Spleen (tissue), 11 donors: Measurements from ENCODE around the gene ACER3. TPM values are rescaled to one million over a fixed set of nuclear protein-coding genes. Genes with fewer than 3 reads are reported as not detected.

Source experiments
- DNase-seq: peaks from one replicate; pipeline ENCODE4 v3.0.0-alpha.2; 2020
- H3K27ac ChIP-seq, 8 donors: fragments of 200-600 bp; sonication (generic) in 7 of 8; 1 replicate in 4 of 8; 2 replicates in 4 of 8; pipeline versions ENCODE4 v1.5.0 to v1.8.0; 2016 to 2021; ENCODE audit warnings: inconsistent platforms in 4 of 8, mild to moderate bottlenecking in 4 of 8, moderate library complexity in 1 of 8
- H3K27me3 ChIP-seq, 7 donors: fragments of 200-600 bp; sonication (generic) in 6 of 7; replicated peaks in 1 of 7; 1 replicate in 4 of 7; 2 replicates in 3 of 7; pipeline versions ENCODE4 v1.5.0 to v1.8.0; 2016 to 2021; ENCODE audit warnings: inconsistent platforms in 3 of 7, mild to moderate bottlenecking in 1 of 7
- H3K36me3 ChIP-seq, 6 donors: fragments of 200-600 bp; sonication (generic) in 5 of 6; 1 replicate in 4 of 6; 2 replicates in 2 of 6; pipeline versions ENCODE4 v1.5.0 to v1.8.0; 2016 to 2021; ENCODE audit warnings: inconsistent platforms in 2 of 6
- H3K4me1 ChIP-seq, 6 donors: fragments of 200-600 bp; sonication (generic) in 5 of 6; 1 replicate in 3 of 6; 2 replicates in 3 of 6; pipeline versions ENCODE4 v1.5.0 to v1.8.0; 2016 to 2021; ENCODE audit warnings: inconsistent platforms in 3 of 6
- H3K4me3 ChIP-seq, 8 donors: fragments of 200-600 bp; sonication (generic) in 7 of 8; 1 replicate in 4 of 8; 2 replicates in 4 of 8; pipeline versions ENCODE4 v1.5.0 to v1.8.0; 2016 to 2021; ENCODE audit warnings: inconsistent platforms in 4 of 8, mild to moderate bottlenecking in 4 of 8, moderate library complexity in 2 of 8
- H3K9me3 ChIP-seq, 8 donors: fragments of 200-600 bp; sonication (generic) in 7 of 8; 1 replicate in 4 of 8; 2 replicates in 4 of 8; pipeline versions ENCODE4 v1.5.0 to v1.8.0; 2016 to 2021; ENCODE audit warnings: inconsistent platforms in 4 of 8
- CTCF ChIP-seq, 11 experiments: fragments of 200-600 bp in 7 of 11; fragments of 450-650 bp in 4 of 11; sonication (generic) in 4 of 11; IDR thresholded peaks in 8 of 11; conservative IDR thresholded peaks in 3 of 11; 1 replicate in 7 of 11; 2 replicates in 4 of 11; pipeline versions ENCODE4 v1.4.0 to v1.8.0; 2016 to 2021; ENCODE audit warnings: antibody characterized with exemption in 11 of 11, inconsistent platforms in 4 of 11, mild to moderate bottlenecking in 1 of 11
- POLR2A ChIP-seq, 3 donors: fragments of 450-650 bp; IDR thresholded peaks; one replicate each; pipeline ENCODE4 v1.5.1; 2017; ENCODE audit warnings: antibody characterized with exemption in 3 of 3, mild to moderate bottlenecking in 1 of 3
- POLR2AphosphoS5 ChIP-seq, 3 donors: sonication (generic); formaldehyde crosslinking; IDR thresholded peaks; one replicate each; pipeline ENCODE4 v1.5.1; 2017; ENCODE audit warnings: antibody characterized with exemption in 3 of 3
- WGBS, 5 donors: extraction: QIAGEN DNeasy Blood & Tissue Kit in 3 of 5; methylation state at CpG; one replicate each; pipeline versions ENCODE4 v1.1.5 to v1.1.7; 2013 to 2018; 5-methylcytosine and 5-hydroxymethylcytosine counted together
- intact Hi-C: fragments of 100-400 bp; cut with DNase I; formaldehyde crosslinking; loops from one replicate; pipeline ENCODE4 v1.15.0; 2023; ENCODE audit warnings: low total_unique reads
- polyA plus RNA-seq, 3 donors: library from polyadenylated mRNA; stranded (reverse); fragments of 200-250 nt; gene quantifications; one replicate each; pipeline ENCODE4 v1.2.1, GENCODE V29; 2013
- total RNA-seq, 7 donors: library from RNA; depleted of rRNA in 3 of 7; stranded (reverse); fragments of >200 nt in 3 of 7; fragmentation: NEBNext Ultra II Directional in 4 of 7; extraction: Animal tissue kit (Norgen Biotek cat#: 25700) in 4 of 7; gene quantifications; one replicate each; pipeline versions ENCODE4 v1.1.0 to v1.2.1, GENCODE V29; 2016 to 2021
- donor health status: healthy with polysubstance abuse.
- donor health status: DM: no; HTN: no; CAD: no; lungs with moderate emphysema.
- donor health status: DM: no; HTN: no; CAD: no.
- donor health status: Bipolar disorder and iron deficiency.
- donor health status: healthy.
- donor health status: DM: no; HTN: no; CAD: no.
- donor health status: DM: yes; HTN: yes; CAD: no.

ACER3 gene
- total and polyA plus RNA-seq, 10 donors = 2.9 to 52.2 (median 32.1) TPM

DNA sequence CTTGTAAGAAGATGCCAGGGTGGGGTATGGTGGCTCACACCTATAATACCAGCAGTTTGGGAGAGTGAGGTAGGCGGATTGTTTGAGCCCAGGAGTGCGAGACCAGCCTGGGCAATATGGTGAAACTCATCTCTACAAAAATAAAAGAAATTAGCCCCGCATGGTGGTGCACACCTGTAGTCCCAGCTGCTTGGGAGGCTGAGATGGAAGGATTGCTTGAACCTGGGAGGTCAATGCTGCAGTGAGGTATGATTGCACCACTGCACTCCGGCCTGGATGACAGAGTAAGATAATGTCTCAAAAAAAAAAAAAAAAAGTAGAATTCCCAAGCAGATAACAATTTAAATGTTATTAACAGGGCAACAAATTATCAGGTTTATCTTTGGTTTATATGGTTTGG is 20.2 kb downstream of the ACER3 start:
- Histone ChIP-seq H3K9me3 (peaks cover 0 to 6% (median 0%) of the 10 kb centered on the region in 8 donors), H3K4me1 (peaks cover 3 to 31% (median 18%) of the 10 kb centered on the region in 6 donors), H3K4me3 (no peak overlapping the region), H3K27ac (no peak overlapping the region), H3K27me3 (no peaks in the 10 kb centered on the region), H3K36me3 (no peaks in the 10 kb centered on the region)
- 93 to 99% (median 97%) methylated on average over 4 of the region's 4 CpGs for WGBS, 5 donors
- TF ChIP-seq CTCF (IDR thresholded peaks at IDR 0.05 in 8 of 11, conservative IDR thresholded peaks at IDR 0.05 in 3 of 11) = no peak
- TF ChIP-seq POLR2A (IDR thresholded peaks at IDR 0.05) = no peak
- no peak for TF ChIP-seq POLR2AphosphoS5 (IDR thresholded peaks at IDR 0.05)
- intact Hi-C loops = no loop called here
- DNase-seq = no peak

GRCh38 chr11:76885390-76886097 is 24.8 kb downstream of the ACER3 start:
- no peak for DNase-seq
- no peaks in the 10 kb centered on the region for H3K36me3 ChIP-seq
- no peaks in the 10 kb centered on the region for H3K9me3 ChIP-seq
- H3K27ac ChIP-seq = peak overlapping the region in 2 of 8 donors; percentile 28 to 45
- 63 to 72% (median 65%) methylated on average over 9 of the region's 9 CpGs for WGBS, 5 donors
- no peak overlapping the region for H3K4me3 ChIP-seq
- H3K4me1 ChIP-seq = peaks cover 3 to 39% (median 16%) of the 10 kb centered on the region in 6 donors
- TF ChIP-seq POLR2AphosphoS5 (IDR thresholded peaks at IDR 0.05) (peak in 1 of 3 donors; percentile 70), CTCF (IDR thresholded peaks at IDR 0.05 in 8 of 11, conservative IDR thresholded peaks at IDR 0.05 in 3 of 11) (no peak)
- H3K27me3 ChIP-seq = no peaks in the 10 kb centered on the region
- intact Hi-C loops = no loop called here

GRCh38 chr11:76888989-76889388 is 28.3 kb downstream of the ACER3 start:
- no peak overlapping the region for H3K4me3 ChIP-seq
- intact Hi-C loops = no loop called here
- H3K9me3 ChIP-seq = no peaks in the 10 kb centered on the region
- no peaks in the 10 kb centered on the region for H3K36me3 ChIP-seq
- no peak overlapping the region for H3K27ac ChIP-seq
- TF ChIP-seq POLR2A (IDR thresholded peaks at IDR 0.05) (no peak), CTCF (IDR thresholded peaks at IDR 0.05 in 8 of 11, conservative IDR thresholded peaks at IDR 0.05 in 3 of 11) (no peak), POLR2AphosphoS5 (IDR thresholded peaks at IDR 0.05) (no peak)
- 72 to 92% (median 84%) methylated on average over 1 of the region's 1 CpG for WGBS, 5 donors
- no peak for DNase-seq
- H3K4me1 ChIP-seq = peaks cover 3 to 37% (median 18%) of the 10 kb centered on the region in 6 donors
- H3K27me3 ChIP-seq = no peaks in the 10 kb centered on the region

DNA sequence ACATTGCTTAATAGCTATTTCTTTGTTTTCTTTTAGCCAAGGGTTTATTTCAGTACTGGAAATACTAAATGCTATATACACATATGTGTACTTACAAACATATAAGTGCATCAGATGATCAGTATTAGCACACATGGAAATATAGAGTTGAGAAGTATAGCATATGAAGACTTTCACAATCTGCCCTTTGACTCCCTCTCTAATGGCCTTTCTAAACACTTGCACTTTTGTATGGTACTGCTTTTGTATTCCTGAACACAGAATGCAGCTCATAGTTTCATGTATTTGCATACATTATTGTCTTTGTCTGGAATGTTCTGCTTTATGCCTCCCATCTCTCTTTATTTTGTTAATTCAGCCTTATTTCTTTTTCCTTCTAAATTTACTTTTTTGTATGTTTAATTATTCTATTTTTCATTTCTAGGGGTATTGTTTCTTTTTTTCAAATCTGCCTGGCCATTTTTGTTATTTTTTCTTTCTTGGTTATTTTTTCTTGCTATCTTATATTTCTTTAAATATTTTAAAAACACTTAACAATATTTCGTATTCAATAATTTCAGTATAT is 28.8 kb downstream of the ACER3 start:
- 55 to 100% (median 98%) methylated on average over 1 of the region's 1 CpG for WGBS, 5 donors
- intact Hi-C loops = no loop called here
- Histone ChIP-seq H3K36me3 (no peaks in the 10 kb centered on the region), H3K4me1 (peaks cover 3 to 34% (median 16%) of the 10 kb centered on the region in 6 donors), H3K4me3 (no peak overlapping the region), H3K27me3 (no peaks in the 10 kb centered on the region), H3K9me3 (no peaks in the 10 kb centered on the region), H3K27ac (no peak overlapping the region)
- DNase-seq = no peak
- TF ChIP-seq POLR2A (IDR thresholded peaks at IDR 0.05) (no peak), CTCF (IDR thresholded peaks at IDR 0.05 in 8 of 11, conservative IDR thresholded peaks at IDR 0.05 in 3 of 11) (no peak), POLR2AphosphoS5 (IDR thresholded peaks at IDR 0.05) (no peak)
